WI38 (cell line): ENCODE results near the gene TOP2B.

ENCODE experiments used
- H3K4me3 ChIP-seq: 2 replicates; pipeline ENCODE4 v1.5.1; 2011; ENCODE audit warnings: low read depth, mild to moderate bottlenecking, control low read depth, low read length
- CTCF ChIP-seq: IDR thresholded peaks from 2 replicates; pipeline ENCODE4 v1.5.1; 2012; ENCODE audit warnings: low read depth, mild to moderate bottlenecking, control low read depth, low read length

Gene TOP2B

GRCh38 chr3:25618028-25618427 lies 46.7 kb downstream of the TOP2B start:
- TF ChIP-seq CTCF = no peak
- H3K4me3 ChIP-seq = no peak overlapping the region

GRCh38 chr3:25611193-25611592 lies 53.5 kb downstream of the TOP2B start:
- TF ChIP-seq CTCF = no peak
- no peak overlapping the region for H3K4me3 ChIP-seq

- no peak for TF ChIP-seq CTCF
- H3K4me3 ChIP-seq = no peak overlapping the region
These were observed 53.9 kb downstream of the TOP2B start for GRCh38 chr3:25610779-25611178.

GRCh38 chr3:25610167-25610566 lies 54.5 kb downstream of the TOP2B start:
- TF ChIP-seq CTCF = no peak
- no peak overlapping the region for H3K4me3 ChIP-seq

GRCh38 chr3:25604107-25604805 lies 60.5 kb downstream of the TOP2B start:
- H3K4me3 ChIP-seq = no peak overlapping the region

GRCh38 chr3:25603703-25604102 lies 61.0 kb downstream of the TOP2B start:
- no peak overlapping the region for H3K4me3 ChIP-seq
- no peak for TF ChIP-seq CTCF

More at GRCh38 chr3:25604107-25604805, 60.5 kb downstream of the TOP2B start:
- TF ChIP-seq CTCF = no peak

GRCh38 chr3:25597535-25598101 lies 67.1 kb downstream of the TOP2B start:
- H3K4me3 ChIP-seq = no peak overlapping the region
- TF ChIP-seq CTCF = no peak
